T1000 (cell line): Measurements from ENCODE around the gene GPR12.

Experiments used
- DNase-seq: peaks from one replicate; lab custom pipeline; 2025; ENCODE audit warnings: mixed read lengths; lab: John Stamatoyannopoulos, UW

Gene GPR12

GRCh38 chr13:26759907-26760831, at the start of gene GPR12:
TSS of gene GPR12 (minus strand) at chr13:26760786. CDS start at chr13:26759827, 959 bp downstream.
- no peak for DNase-seq

GRCh38 chr13:26810095-26810494, 49.5 kb upstream of the GPR12 start:
- no peak for DNase-seq

GRCh38 chr13:26806891-26807290, 46.3 kb upstream of the GPR12 start:
- no peak for DNase-seq

- no peak for DNase-seq
These were observed 27.4 kb upstream of the GPR12 start for GRCh38 chr13:26787961-26788360.

GRCh38 chr13:26786651-26787295, 26.2 kb upstream of the GPR12 start:
- DNase-seq, result no peak

- no peak for DNase-seq
These were observed 25.4 kb upstream of the GPR12 start for GRCh38 chr13:26785838-26786630.

- DNase-seq, result no peak
These were observed 24.4 kb upstream of the GPR12 start for GRCh38 chr13:26784704-26785639.

- DNase-seq, result no peak
These were observed 19.8 kb upstream of the GPR12 start for GRCh38 chr13:26780411-26780810.

- DNase-seq, result no peak
These were observed 18.7 kb upstream of the GPR12 start for GRCh38 chr13:26779321-26779720.

- no peak for DNase-seq
These were observed 11.9 kb upstream of the GPR12 start for GRCh38 chr13:26772531-26772930.

- no peak for DNase-seq
These were observed 11.2 kb upstream of the GPR12 start for GRCh38 chr13:26771796-26772195.

- DNase-seq, result no peak
These were observed 2.3 kb upstream of the GPR12 start for GRCh38 chr13:26762745-26763345.

GRCh38 chr13:26760832-26761582, 421 bp upstream of the GPR12 start:
- no peak for DNase-seq

- DNase-seq, result no peak
These were observed 1.2 kb downstream of the GPR12 start for GRCh38 chr13:26759249-26759906.

- no peak for DNase-seq
These were observed 2.0 kb downstream of the GPR12 start for GRCh38 chr13:26758496-26759157.

- no peak for DNase-seq
These were observed 3.6 kb downstream of the GPR12 start for GRCh38 chr13:26756961-26757360.

GRCh38 chr13:26752671-26753070, 7.9 kb downstream of the GPR12 start:
- no peak for DNase-seq

- DNase-seq, result no peak
These were observed 10.7 kb downstream of the GPR12 start for GRCh38 chr13:26749905-26750304.

GRCh38 chr13:26749285-26749684, 11.3 kb downstream of the GPR12 start:
- no peak for DNase-seq
